ENCODE measurements around the gene GPR108. TPM values are rescaled to one million over a fixed set of nuclear protein-coding genes. Genes with fewer than 3 reads are reported as not detected.

GPR108 gene
- total and polyA plus RNA-seq, 2 of the 13 experiments (the other 11 are each of a cell fraction or from before 2014, with no cell fraction given): 36.4 to 63.0 TPM

GRCh38 chr19:6737284-6737872 is at the start of gene GPR108 (continued):
- TF ChIP-seq ZNF292 (CRISPR knock-in tag; IDR thresholded peaks at IDR 0.05; ENCODE audit: borderline replicate concordance, low read depth) (no peak), POLR2AphosphoS5 (IDR thresholded peaks at IDR 0.05; ENCODE audit: low read depth, low read length) (no peak; the same call in none of the 2 replicates), NFYC (CRISPR knock-in tag; IDR thresholded peaks at IDR 0.05) (peak; percentile 99), HIVEP1 (CRISPR knock-in tag; IDR thresholded peaks at IDR 0.05) (peak; percentile 78), ZNF616 (CRISPR knock-in tag; IDR thresholded peaks at IDR 0.05; ENCODE audit: low read depth) (no peak), AHR (CRISPR knock-in tag; IDR thresholded peaks at IDR 0.05) (no peak), XRCC5 (optimal IDR thresholded peaks at IDR 0.05; ENCODE audit: low read length) (no peak), SOX5 (CRISPR knock-in tag; IDR thresholded peaks at IDR 0.05; ENCODE audit: borderline replicate concordance) (no peak), ATF1 (CRISPR knock-in tag; IDR thresholded peaks at IDR 0.05) (peak; percentile 99), NKX3-1 (CRISPR knock-in tag; IDR thresholded peaks at IDR 0.05) (no peak), MYPOP (CRISPR knock-in tag; IDR thresholded peaks at IDR 0.05) (no peak), ZFYVE20 (CRISPR knock-in tag; IDR thresholded peaks at IDR 0.05; ENCODE audit: borderline replicate concordance, low read depth) (no peak), TRAFD1 (CRISPR knock-in tag; IDR thresholded peaks at IDR 0.05; ENCODE audit: borderline replicate concordance) (no peak), ZNF24 (IDR thresholded peaks at IDR 0.05) (no peak), HOXA9 (CRISPR knock-in tag; IDR thresholded peaks at IDR 0.05; ENCODE audit: borderline replicate concordance) (no peak), ZNF724P (CRISPR knock-in tag; IDR thresholded peaks at IDR 0.05; ENCODE audit: borderline replicate concordance) (0 out of 2 replicates have a peak, but pooled peaks have one; percentile 48), KMT2A (CRISPR knock-in tag; IDR thresholded peaks at IDR 0.05) (no peak), ZNF788 (CRISPR knock-in tag; IDR thresholded peaks at IDR 0.05; ENCODE audit: borderline replicate concordance) (peak; percentile 60), SP140L (CRISPR knock-in tag; IDR thresholded peaks at IDR 0.05; ENCODE audit: borderline replicate concordance) (no peak), ZBTB20 (CRISPR knock-in tag; IDR thresholded peaks at IDR 0.05; ENCODE audit: borderline replicate concordance, low read depth) (no peak), THAP7 (CRISPR knock-in tag; IDR thresholded peaks at IDR 0.05) (no peak), CEBPZ (IDR thresholded peaks at IDR 0.05; ENCODE audit: low read length) (peak; percentile 93), CEBPG (CRISPR knock-in tag; IDR thresholded peaks at IDR 0.05) (no peak; the same call in 1 of the 2 replicates), ZFY (CRISPR knock-in tag; IDR thresholded peaks at IDR 0.05) (no peak), HDAC6 (IDR thresholded peaks at IDR 0.05; ENCODE audit: low read depth, low read length) (no peak), PITX1 (CRISPR knock-in tag; IDR thresholded peaks at IDR 0.05) (no peak; the same call in 1 of the 2 replicates)
